ENCODE measurements around the gene RBM4B. TPM values are rescaled to one million over a fixed set of nuclear protein-coding genes. Genes with fewer than 3 reads are reported as not detected.

Gene RBM4B
- total RNA-seq, 1 donor from 2014 or later = 29.3 TPM

DNA sequence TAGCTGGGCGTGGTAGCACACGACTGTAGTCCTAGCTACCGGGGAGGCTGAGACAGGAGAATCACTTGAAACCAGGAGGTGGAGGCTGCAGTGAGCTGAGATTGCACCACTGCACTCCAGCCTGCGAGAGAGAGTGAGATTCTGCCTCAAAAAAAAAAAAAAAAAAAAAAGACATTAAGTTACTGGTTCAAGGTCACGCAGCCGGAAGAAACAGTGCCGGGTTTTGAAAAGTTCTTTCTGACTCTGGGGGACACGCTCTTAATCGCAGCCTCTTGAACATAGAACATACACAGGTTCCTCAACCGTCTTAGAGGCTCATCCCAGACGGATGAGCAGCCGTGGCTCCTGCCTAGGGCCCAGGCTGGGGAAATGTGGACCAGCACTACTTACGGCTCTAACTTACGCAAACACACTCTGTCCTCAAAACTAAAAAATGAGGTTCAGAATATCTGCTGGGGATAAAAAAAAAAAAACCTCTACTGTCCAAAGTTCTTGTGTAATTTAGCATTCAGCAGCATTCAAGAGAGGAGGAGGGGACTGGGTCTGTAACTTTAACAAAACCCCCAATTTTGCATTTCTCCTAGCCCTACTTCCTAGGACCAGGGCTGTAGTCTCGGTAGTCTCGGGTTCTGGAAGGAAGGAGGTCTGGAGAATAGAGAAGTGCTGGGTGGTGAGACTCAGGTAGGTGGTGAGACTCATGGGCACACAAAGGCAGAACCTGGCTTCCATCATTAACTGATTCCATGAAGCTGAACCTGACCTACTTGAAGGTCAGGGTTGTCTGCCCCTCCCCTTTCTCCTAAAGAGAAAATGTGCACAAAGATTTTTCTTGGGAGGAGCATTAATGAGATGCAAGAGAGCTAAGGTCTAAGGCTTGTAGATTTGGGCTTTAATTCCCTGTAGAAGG is 45.3 kb upstream of the RBM4B start:
- peaks cover 44% of the 10 kb centered on the region for H3K4me1 Mint-ChIP-seq (ENCODE audit: unreplicated experiment)
- no peak overlapping the region for H3K4me3 Mint-ChIP-seq (ENCODE audit: unreplicated experiment)

DNA sequence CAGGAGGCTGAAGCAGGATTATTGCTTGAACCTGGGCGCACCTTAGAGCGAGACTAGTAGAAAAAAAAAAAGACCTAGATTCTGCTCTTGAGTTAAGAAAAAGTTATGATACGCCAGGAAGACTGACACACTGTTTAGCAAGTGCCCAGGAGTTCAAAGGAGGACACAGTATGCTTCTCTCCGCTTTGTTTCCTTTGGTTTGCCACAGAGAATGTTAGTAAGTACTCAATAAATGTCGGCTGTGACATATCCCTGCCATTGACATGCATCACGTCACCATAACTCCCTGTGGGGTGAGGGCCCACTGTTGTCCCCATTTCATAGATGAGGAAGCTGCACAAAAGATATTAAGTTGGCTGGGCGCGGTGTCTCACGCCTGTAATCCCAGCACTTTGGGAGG is 44.3 kb upstream of the RBM4B start:
- TF ChIP-seq, protein P1, sequence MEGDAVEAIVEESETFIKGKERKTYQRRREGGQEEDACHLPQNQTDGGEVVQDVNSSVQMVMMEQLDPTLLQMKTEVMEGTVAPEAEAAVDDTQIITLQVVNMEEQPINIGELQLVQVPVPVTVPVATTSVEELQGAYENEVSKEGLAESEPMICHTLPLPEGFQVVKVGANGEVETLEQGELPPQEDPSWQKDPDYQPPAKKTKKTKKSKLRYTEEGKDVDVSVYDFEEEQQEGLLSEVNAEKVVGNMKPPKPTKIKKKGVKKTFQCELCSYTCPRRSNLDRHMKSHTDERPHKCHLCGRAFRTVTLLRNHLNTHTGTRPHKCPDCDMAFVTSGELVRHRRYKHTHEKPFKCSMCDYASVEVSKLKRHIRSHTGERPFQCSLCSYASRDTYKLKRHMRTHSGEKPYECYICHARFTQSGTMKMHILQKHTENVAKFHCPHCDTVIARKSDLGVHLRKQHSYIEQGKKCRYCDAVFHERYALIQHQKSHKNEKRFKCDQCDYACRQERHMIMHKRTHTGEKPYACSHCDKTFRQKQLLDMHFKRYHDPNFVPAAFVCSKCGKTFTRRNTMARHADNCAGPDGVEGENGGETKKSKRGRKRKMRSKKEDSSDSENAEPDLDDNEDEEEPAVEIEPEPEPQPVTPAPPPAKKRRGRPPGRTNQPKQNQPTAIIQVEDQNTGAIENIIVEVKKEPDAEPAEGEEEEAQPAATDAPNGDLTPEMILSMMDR (IDR thresholded peaks at IDR 0.05; ENCODE audit: unreplicated experiment) = no peak
- peaks cover 2% of the 10 kb centered on the region for H3K36me3 Mint-ChIP-seq (ENCODE audit: low read depth, unreplicated experiment)

More for the DNA sequence above, 45.3 kb upstream of the RBM4B start:
- Mint-ChIP-seq H3K9me3 (ENCODE audit: unreplicated experiment) (no peaks in the 10 kb centered on the region), H3K36me3 (ENCODE audit: low read depth, unreplicated experiment) (peaks cover 4% of the 10 kb centered on the region), H3K27me3 (ENCODE audit: unreplicated experiment) (peaks cover 26% of the 10 kb centered on the region), H3K27ac (ENCODE audit: unreplicated experiment) (no peak overlapping the region)
- no peak for DNase-seq (ENCODE audit: low spot score)
- TF ChIP-seq, protein P1 (IDR thresholded peaks at IDR 0.05; ENCODE audit: unreplicated experiment) = no peak

DNA sequence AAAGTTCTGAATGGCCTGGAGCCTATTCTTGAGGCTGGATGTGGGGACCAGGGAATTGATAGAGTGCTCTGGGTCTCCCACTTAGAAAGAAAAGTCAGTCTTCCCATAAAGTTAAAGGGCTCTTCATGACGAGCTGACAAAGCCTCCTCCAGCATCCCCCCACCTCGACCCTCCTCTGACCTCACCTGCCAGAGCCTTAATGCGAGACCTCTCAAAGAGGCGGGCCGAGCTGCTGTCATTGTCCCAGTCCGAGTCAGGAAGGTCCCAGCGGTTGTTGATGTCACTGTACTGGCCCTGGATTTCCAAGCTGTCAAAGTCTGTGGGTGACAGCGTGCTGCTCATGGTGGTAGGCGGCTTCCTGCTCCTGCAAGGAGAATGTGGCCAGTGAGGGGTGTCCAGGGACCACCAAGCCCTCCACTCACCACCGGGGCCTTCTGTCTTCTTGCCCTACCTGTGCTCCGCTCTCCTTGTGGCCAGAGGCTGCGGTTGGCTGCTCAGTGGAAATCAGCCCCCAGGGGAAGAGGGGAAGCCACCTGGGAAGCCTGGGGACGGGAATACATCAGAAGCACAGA is 43.3 kb upstream of the RBM4B start:
- no peak for DNase-seq (ENCODE audit: low spot score)
- no peaks in the 10 kb centered on the region for H3K36me3 Mint-ChIP-seq (ENCODE audit: low read depth, unreplicated experiment)
- H3K4me1 Mint-ChIP-seq (ENCODE audit: unreplicated experiment) = peaks cover 47% of the 10 kb centered on the region
- H3K4me3 Mint-ChIP-seq (ENCODE audit: unreplicated experiment) = no peak overlapping the region
- peaks cover 25% of the 10 kb centered on the region for H3K27me3 Mint-ChIP-seq (ENCODE audit: unreplicated experiment)
- no peak overlapping the region for H3K27ac Mint-ChIP-seq (ENCODE audit: unreplicated experiment)
- TF ChIP-seq, protein P1 (IDR thresholded peaks at IDR 0.05; ENCODE audit: unreplicated experiment) = no peak
- no peaks in the 10 kb centered on the region for H3K9me3 Mint-ChIP-seq (ENCODE audit: unreplicated experiment)

More for the DNA sequence above, 44.3 kb upstream of the RBM4B start:
- no peak for DNase-seq (ENCODE audit: low spot score)
- H3K4me3 Mint-ChIP-seq (ENCODE audit: unreplicated experiment) = no peak overlapping the region
- H3K4me1 Mint-ChIP-seq (ENCODE audit: unreplicated experiment) = peaks cover 49% of the 10 kb centered on the region
- peaks cover 29% of the 10 kb centered on the region for H3K27me3 Mint-ChIP-seq (ENCODE audit: unreplicated experiment)
- H3K27ac Mint-ChIP-seq (ENCODE audit: unreplicated experiment) = no peak overlapping the region
- no peaks in the 10 kb centered on the region for H3K9me3 Mint-ChIP-seq (ENCODE audit: unreplicated experiment)

DNA sequence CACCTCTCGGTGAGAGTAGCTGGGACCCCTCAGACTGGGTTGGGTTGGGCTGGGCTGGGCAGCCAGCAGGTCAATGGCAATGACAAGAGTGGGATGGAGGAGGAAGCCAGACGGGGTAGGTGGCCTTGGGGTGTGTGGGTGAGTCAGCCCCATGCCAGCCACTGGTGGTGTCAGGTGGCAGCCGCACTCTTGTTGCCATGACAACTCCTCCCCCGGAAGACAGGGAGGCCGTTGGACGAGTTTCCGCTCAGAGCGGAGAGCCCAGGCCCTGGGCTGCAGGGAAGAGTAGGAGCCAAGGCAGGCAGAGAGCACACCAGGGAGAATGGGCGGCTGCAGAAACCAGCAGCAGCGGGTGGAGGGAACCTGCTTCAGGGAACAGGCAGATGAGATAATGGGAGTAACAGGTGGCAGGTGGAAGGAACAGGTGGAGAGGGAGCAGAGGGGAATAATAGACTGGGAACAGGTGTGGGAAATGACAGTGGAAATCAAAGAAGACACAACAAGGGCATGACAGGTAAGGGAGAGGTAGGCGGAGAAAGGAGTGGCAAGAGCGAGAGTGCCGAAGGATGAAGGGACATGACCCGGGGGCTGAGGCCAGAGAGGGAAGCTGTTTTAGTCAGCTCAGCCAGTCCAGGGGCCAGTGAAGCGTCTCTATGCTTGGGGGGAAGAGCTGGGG is 42.7 kb upstream of the RBM4B start:
- Mint-ChIP-seq H3K4me3 (ENCODE audit: unreplicated experiment) (peak overlapping the region; percentile 44), H3K27me3 (ENCODE audit: unreplicated experiment) (peaks cover 21% of the 10 kb centered on the region), H3K27ac (ENCODE audit: unreplicated experiment) (peak overlapping the region; percentile 89), H3K9me3 (ENCODE audit: unreplicated experiment) (no peaks in the 10 kb centered on the region), H3K36me3 (ENCODE audit: low read depth, unreplicated experiment) (peaks cover 4% of the 10 kb centered on the region), H3K4me1 (ENCODE audit: unreplicated experiment) (peaks cover 44% of the 10 kb centered on the region)
- TF ChIP-seq, protein P1 (IDR thresholded peaks at IDR 0.05; ENCODE audit: unreplicated experiment) = no peak
- DNase-seq (ENCODE audit: low spot score) = peak; percentile 59

Data from endothelial cell (in vitro differentiated cells).